ENCODE measurements around the gene ZNF146. TPM values are rescaled to one million over a fixed set of nuclear protein-coding genes. Genes with fewer than 3 reads are reported as not detected.

ZNF146 gene
- 77.3 and 79.3 TPM in 2 replicates for total RNA-seq

DNA sequence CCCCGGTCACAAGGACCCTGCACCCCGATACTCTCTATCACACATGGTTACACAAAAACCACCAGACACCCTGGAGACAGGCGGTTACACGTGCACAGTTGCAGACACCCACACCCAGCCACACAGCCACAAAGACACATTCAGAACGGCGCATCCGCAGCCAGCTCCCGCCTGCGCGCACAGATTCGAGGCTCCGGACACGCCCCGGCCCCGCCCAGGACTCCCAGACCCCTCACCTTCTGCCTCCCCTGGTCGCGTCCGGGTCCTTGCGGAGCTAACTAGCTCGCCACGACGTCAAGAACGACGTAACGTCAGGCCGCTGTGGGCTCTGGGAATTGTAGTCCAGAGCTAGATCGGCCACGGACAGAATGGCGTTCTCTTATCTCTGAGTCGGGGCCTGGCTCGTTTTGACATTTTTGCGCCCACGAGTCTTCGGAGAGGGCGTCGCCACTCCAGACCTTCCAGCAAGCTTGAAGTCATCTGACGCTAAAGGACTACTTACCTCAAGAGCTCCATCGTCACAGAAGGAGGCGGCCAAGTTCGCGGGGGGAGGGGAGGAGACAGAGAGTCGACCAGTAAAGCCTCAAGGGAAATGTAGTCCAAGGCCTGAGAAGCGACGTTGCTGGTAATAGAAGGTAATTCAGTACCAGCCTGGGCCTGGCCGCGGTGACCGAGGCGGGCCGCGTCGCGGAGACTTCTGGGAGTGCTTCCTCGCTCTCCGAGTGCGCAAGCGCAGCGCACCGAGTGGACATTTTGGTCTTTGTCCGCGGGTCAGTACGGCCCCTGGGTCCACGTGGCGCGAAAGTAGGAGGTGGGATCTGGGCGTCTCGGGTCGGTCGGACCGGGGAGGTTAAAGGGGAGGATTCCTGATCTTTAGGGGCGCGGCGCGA is at the start of gene ZNF146, which contains the start of gene ZNF565:
TSS of gene ZNF146 (plus strand) at position 721 of the 890 bp plus-strand sequence. CDS start 21,335 bp downstream, outside the sequence.
TSS of gene ZNF565 (minus strand) at position 280 of the 890 bp plus-strand sequence. CDS start 12,680 bp downstream, outside the sequence.

Small RNAs within 50 kb of the gene (small RNA-seq; reads per million reads assigned to genes)
- gene RF00019 = not detected

Other genes with a start within 250 kb of the ZNF146 start
- 17.4 and 22.4 TPM in 2 replicates for gene SDHAF1, start 219.9 kb upstream of the ZNF146 start, total RNA-seq
- gene SYNE4, start 206.3 kb upstream of the ZNF146 start, total RNA-seq = 8.5 and 10.2 TPM in 2 replicates
- gene ALKBH6, start 200.9 kb upstream of the ZNF146 start, total RNA-seq = 11.0 and 18.3 TPM in 2 replicates
- gene CLIP3, start 182.2 kb upstream of the ZNF146 start, total RNA-seq = 6.3 and 13.0 TPM in 2 replicates
- 5.5 and 8.1 TPM in 2 replicates for gene THAP8, start 160.8 kb upstream of the ZNF146 start, total RNA-seq
- 14.1 and 17.5 TPM in 2 replicates for gene WDR62, start 160.2 kb upstream of the ZNF146 start, total RNA-seq
- not detected in 2 replicates for gene OVOL3, start 104.0 kb upstream of the ZNF146 start, total RNA-seq
- 55.5 and 82.8 TPM in 2 replicates for gene POLR2I, start 100.2 kb upstream of the ZNF146 start, total RNA-seq
- 173 and 337 TPM in 2 replicates for gene TBCB, start 99.6 kb upstream of the ZNF146 start, total RNA-seq
- 413 and 636 TPM in 2 replicates for gene CAPNS1, start 75.0 kb upstream of the ZNF146 start, total RNA-seq
- 4.9 and 53.8 TPM in 2 replicates for gene COX7A1, start 62.7 kb upstream of the ZNF146 start, total RNA-seq
- 4.6 and 6.3 TPM in 2 replicates for gene ZNF565, start 441 bp upstream of the ZNF146 start, total RNA-seq
- 1.6 and 3.9 TPM in 2 replicates for gene ZFP14, start 164.1 kb downstream of the ZNF146 start, total RNA-seq
- gene ZFP82, start 203.5 kb downstream of the ZNF146 start, total RNA-seq = 8.2 and 10.2 TPM in 2 replicates